ENCODE data around the gene VRK3.
"Not testable (repeated sequence)": the region's sequence is repeated elsewhere in the genome, so short reads cannot be mapped to it uniquely, and the experiment has no call there.

DNA sequence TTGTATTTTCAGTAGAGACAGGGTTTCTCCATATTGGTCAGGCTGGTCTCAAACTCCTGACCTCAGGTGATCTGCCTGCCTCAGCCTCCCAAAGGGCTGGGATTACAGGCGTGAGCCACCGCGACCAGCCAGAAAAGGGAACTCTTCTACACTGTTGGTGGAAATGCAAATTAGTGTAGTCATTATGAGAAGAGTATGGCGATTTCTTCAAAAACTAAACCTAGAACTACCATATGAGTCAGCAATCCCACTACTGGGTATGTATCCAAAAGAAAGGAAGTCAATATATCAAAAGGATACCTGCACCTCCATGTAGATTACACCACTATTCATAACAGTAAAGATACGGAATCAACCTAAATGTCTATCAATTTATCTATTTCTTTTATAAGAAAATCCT is 80.6 kb downstream of the VRK3 start:
- TF ChIP-seq EZH2 (IDR thresholded peaks at IDR 0.05); POLR2AphosphoS5 (IDR thresholded peaks at IDR 0.05; ENCODE audit: borderline replicate concordance, low read depth, low read length): not testable (repeated sequence)
